ENCODE measurements around the gene IL19.
A peak's percentile ranks its signal among the peaks of the same experiment; 100 is the strongest.

Gene IL19

GRCh38 chr1:206866062-206866461 is 95.5 kb downstream of the IL19 start:
- DNase-seq, result no peak

GRCh38 chr1:206867239-206867638 is 96.7 kb downstream of the IL19 start:
- no peak for DNase-seq

- no peak for DNase-seq
These were observed 97.1 kb downstream of the IL19 start for GRCh38 chr1:206867716-206868115.

GRCh38 chr1:206868264-206868663 is 97.7 kb downstream of the IL19 start:
- no peak for DNase-seq

DNA sequence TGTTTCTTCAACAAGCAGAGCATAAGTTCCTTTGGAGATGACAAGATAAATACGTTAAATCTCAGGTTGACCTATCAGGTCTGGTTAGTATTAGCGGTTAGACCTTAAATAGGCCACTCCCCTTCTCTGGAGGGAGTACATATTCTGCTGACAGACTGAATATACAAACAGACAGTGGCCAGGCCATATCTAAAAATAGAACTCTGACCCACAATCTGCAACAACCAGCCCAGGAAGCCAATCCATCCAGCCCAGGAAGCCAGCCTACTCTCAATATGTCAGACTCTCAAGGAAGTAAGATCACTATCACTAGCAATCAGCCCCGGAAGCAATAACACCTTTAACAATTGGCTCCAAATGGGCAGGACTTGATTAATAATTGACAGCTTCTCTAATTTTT is 101.6 kb downstream of the IL19 start:
- DNase-seq, result no peak

GRCh38 chr1:206873603-206874188 is 103.1 kb downstream of the IL19 start:
- no peak for DNase-seq

DNA sequence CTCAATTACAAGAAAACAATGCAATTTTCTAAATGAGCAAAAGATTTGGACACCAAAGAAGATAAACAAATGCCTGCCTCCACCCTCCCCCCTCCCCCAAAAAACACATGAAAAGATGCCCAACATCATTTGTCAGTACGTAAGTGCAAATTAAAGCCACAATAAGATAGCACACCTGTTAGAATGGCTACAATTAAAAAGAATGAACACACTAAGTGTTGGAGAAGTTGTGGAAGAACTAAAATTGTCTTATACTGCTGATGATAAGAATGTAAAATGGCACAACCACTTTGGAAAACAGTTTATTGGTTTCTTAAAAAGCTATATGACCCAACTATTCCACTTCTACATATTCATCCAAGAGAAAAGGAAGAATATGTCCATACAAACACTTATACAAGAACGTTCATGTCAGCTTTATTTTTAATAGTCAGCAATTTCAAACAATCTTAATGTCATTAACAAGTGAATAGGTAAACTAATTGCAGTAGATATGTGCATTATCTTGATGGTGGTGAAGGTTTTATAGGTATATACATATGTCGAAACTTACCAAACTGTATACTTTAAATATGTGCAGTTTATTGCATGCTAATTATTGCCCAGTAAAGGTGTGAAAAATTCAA is 105.3 kb downstream of the IL19 start:
- DNase-seq, result no peak

GRCh38 chr1:206878456-206878855 is 107.9 kb downstream of the IL19 start:
- DNase-seq, result no peak

GRCh38 chr1:206880314-206880713 is 109.7 kb downstream of the IL19 start:
- DNase-seq, result no peak

DNA sequence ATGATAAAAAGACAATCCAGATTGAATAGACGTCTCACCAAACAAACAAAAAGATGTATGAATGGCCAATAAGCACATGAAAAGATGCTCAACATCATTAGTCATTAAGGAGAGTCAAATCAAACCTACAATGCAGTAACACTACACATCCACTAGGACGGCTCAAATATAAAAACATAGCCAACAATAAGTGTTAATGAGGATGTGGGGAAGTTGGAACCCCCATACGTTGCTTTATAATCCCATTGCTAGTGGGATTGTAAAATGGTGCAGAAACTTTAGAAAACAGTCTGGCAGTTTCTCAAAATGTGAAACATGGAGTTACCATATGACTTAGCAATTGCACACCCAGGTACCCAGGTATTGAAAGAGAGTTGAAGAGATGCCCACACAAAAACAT is 112.0 kb downstream of the IL19 start:
- DNase-seq, result no peak

GRCh38 chr1:206883160-206883559 is 112.6 kb downstream of the IL19 start:
- DNase-seq, result no peak

- DNase-seq, result no peak
These were observed 113.3 kb downstream of the IL19 start for GRCh38 chr1:206883876-206884275.

- no peak for DNase-seq
These were observed 114.9 kb downstream of the IL19 start for GRCh38 chr1:206885341-206886060.

GRCh38 chr1:206886831-206887230 is 116.3 kb downstream of the IL19 start:
- DNase-seq, result no peak

DNA sequence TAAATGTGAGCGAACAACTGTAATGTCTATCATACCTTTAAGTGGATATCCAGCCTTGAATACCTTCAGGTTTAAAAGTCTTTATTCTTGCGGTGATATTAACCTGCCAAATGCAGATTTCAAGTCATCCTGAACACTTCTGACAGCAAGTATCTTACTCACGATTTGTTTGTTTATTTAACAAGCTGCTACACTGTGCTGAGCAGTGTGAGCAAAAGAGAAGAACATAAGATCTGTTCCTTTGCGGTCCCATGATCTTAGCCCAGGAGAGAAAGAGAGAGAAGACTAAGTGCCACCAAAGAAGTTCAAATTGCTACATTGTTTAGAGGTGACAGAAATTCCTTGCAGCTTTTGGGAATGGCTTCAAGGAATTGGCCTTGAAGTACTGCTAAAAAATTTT is 117.1 kb downstream of the IL19 start:
- no peak for DNase-seq

- DNase-seq, result peak; percentile 37
These were observed 119.8 kb downstream of the IL19 start for GRCh38 chr1:206890125-206891060.

GRCh38 chr1:206891412-206891811 is 120.8 kb downstream of the IL19 start:
- no peak for DNase-seq
